GM20431 (cell line): ENCODE data around the gene DYNLL2.
"Not testable (repeated sequence)": the region's sequence is repeated elsewhere in the genome, so short reads cannot be mapped to it uniquely, and the experiment has no call there.

Experiments
- in situ Hi-C: fragments of 300-500 bp; cut with MseI, MboI; formaldehyde crosslinking; loops from one replicate; pipeline ENCODE4 v1.15.0; 2020; ENCODE audit warnings: low sequenced_read_pairs; ENCODE audit not compliant: unreplicated experiment

DYNLL2 gene

DNA sequence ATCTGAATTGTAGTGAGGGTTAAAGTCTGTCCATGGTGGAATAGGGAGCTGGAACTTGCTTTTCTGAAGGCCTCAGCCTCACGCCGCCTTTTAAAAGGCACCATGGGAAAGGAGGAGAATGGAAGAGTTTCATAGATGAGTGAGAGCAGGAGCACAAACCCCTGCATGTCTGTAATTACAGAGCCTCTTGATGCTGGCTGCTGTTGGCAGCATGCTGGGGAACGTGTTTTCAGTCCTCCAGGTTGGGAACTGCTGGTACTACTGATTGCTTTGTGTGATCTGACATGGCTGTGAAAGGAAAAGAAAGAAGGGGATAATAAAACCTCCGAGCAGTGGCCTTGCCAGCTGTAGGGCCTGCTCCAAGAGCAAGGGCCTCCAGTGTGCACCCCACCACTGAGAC lies 16.8 kb upstream of the DYNLL2 start:
- in situ Hi-C loops, result no loop called here

DNA sequence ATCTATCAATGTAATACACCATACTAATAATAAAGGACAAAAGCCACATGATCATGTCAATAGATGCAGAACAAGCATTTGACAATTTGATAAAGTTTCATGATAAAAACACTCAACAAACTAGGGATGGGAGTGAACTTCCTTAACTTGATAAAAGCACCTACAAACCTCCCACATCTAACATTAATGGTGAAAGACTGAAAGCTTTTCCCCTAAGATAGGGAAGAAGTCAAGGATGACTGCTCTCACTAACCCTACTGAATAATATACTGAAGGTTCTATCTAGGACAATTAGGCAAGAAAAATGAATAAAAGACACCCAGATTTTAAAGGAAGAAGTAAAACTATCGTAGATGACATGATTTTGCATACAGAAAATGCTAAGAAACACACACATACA lies 10.4 kb upstream of the DYNLL2 start:
- in situ Hi-C loops, result no loop called here

DNA sequence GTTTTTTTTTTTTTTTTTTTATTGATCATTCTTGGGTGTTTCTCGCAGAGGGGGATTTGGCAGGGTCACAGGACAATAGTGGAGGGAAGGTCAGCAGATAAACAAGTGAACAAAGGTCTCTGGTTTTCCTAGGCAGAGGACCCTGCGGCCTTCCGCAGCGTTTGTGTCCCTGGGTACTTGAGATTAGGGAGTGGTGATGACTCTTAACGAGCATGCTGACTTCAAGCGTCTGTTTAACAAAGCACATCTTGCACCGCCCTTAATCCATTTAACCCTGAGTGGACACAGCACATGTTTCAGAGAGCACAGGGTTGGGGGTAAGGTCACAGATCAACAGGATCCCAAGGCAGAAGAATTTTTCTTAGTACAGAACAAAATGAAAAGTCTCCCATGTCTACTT lies 10.0 kb upstream of the DYNLL2 start:
- in situ Hi-C loops, result not testable (repeated sequence)

DNA sequence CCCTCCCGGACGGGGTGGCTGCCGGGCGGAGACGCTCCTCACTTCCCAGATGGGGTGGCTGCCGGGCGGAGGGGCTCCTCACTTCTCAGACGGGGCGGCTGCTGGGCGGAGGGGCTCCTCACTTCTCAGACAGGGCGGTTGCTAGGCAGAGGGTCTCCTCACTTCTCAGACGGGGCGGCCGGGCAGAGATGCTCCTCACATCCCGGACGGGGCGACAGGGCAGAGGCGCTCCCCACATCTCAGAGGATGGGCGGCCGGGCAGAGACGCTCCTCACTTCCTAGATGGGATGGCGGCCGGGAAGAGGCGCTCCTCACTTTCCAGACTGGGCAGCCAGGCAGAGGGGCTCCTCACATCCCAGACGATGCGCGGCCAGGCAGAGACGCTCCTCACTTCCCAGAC lies 8.8 kb upstream of the DYNLL2 start:
- in situ Hi-C loops, result not testable (repeated sequence)

DNA sequence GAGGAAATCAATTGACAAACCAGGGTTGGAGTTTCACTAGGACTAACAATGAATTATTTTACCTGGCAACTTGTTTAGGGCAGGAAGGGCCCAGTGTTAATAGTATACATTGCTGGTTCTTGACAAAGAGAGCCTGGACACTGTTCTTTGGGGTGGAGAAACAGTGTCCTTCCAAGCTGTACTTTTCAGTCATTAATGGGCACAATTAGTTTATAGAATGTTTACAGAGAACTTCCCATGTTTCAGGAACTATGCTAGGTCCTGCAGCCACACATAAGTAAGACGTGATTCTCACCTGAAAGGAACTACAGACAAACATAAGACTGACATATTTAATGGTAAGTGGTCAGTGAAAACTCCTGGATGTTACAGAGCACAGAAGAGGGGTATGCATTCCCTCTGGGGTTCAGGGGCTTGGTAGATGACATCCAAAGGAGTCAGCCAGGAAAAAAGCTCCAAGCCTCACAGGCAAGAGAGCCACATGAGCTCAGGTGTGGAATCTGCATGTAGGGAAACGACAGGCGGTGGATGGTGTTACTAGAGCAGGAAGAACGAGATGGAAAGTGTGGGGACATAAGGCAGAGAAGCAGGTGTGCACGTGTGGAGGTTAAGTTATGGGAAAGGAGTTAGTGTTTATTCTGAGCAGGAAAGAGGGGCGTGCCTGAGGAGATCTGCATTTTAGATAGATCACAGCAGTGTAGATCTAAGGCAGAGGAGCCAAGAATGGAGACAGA lies 3.8 kb upstream of the DYNLL2 start:
- in situ Hi-C loops, result no loop called here

DNA sequence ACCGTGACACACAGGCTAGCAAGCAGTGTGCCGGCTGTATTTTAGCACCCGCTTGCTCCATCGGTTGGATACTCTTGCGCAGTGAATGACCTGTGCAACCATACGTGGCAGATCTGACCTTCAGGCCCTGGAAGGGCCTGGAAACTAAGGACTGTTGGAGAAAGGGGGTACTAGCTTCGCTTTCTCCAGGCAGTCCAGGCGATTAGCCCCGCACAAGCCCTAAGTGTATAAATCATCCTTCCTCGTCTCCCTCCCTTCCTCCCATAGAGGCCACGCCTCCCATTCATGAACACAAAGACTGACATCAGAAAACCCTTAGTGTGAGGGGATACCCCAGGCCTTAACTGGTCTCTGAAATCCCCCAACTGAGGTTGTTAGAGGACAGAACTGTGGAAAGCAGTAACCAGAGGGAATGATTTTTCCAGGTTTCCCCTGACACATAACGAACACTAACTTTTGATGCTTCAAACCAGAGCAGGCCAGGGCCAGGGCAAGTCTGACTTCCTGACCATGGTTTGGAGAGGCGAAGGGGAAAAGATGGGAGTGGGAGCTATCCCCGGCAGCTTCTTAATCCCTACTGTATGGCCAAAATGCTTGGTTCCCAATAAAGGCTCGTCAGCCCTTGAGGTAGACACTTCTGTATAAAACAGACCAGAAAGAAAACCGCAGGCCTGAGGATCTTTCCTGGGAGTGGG lies 1.4 kb upstream of the DYNLL2 start:
- in situ Hi-C loops, result no loop called here

DNA sequence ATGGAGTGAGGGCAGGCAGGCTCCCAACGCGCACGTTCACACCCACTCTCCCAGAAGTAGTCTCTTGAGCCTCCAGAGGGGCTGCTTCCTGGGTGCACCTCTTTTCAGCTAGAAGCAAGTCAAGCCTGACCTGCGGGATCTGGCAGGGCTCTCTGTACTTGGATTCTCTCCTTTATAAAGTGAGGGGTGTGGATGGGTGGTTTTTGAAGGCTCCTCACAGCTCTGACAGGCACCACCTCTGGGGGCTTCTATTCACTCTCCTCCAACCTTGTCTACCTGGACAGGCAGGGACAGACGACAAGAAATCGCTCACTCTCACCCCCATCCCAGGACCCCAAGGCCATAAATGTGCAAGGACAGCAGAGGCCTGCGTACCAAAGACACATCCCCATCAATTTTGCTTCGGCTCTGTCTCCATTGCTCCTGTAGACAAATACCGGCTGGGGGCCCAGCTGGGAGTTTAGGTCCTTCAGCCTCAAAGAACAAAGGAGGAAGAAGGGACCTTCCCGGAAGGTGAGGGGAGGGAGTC lies 814 bp upstream of the DYNLL2 start:
- in situ Hi-C loops, result no loop called here

DNA sequence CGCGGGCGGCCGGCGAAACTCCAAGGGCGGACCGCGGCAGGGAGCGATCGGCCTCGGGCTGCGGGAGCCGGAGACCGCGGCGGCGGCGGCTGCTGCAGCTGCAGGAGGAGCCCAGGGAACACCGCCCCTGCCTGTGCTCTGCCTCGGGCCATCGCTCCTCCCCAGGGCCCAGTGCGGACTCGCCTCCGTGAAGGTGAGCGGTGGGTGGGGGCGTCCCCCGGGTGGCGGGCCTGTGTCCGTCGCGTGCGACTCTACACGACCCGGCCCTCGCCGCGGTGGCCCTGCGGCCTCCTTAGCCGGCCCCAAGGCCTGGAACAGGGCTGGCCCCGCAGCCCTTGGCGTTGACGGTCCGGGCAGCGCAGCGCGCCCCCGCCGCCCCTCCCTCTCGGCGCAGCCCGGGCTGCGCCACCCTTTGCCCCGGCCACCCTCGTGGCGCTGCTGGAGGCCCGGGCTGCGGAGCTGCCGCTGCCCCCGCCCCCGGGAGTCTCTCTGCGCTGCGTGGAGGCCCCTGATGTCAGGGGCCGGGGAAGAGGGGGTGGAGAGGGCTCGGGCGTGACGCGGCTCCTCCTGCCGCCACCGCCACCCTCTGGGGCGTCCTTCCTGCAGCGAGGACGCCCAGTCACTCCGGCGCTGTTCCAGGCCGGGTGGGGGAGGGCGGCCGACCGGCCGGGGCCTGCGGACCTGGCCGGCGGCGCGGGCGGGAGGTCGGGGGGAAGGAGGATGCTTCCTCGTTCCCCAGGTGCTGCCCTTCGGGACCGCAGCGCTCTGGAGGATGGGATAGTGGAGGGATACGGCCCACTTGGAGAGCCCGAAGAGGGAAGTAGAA lies 485 bp downstream of the DYNLL2 start:
- in situ Hi-C loops, result no loop called here

DNA sequence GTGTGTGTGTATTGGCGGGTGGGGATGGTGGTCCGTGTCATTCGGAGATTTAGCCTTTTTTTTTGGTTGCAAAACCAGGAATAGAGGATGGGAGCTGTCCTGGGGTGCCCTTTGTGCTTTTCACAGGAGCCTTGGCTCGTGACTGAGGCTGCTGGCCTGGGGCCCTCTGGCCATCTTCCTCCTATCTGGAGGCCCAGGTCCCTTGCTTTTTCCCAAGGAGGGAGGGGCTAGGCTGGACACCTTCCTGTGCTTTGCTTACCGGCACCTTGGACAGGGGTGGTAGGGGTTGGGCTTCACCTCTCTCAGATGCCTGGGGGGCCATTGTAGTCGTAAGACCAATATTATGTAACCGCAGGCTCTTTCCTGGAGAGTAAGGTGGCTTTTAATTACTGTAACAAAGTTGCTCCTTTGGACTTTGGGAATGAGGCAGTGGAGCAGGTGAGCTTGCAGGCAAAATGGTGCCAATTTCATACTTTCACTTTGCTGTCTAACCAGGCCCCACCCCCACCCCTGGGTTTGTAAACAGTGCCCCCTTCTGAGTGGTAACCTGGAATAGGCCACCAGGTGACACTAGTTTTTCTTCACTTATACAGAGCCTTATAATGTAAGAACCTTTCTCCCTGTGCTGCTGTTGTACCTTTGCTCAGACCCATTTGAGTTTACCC lies 1.2 kb downstream of the DYNLL2 start:
- in situ Hi-C loops, result no loop called here

DNA sequence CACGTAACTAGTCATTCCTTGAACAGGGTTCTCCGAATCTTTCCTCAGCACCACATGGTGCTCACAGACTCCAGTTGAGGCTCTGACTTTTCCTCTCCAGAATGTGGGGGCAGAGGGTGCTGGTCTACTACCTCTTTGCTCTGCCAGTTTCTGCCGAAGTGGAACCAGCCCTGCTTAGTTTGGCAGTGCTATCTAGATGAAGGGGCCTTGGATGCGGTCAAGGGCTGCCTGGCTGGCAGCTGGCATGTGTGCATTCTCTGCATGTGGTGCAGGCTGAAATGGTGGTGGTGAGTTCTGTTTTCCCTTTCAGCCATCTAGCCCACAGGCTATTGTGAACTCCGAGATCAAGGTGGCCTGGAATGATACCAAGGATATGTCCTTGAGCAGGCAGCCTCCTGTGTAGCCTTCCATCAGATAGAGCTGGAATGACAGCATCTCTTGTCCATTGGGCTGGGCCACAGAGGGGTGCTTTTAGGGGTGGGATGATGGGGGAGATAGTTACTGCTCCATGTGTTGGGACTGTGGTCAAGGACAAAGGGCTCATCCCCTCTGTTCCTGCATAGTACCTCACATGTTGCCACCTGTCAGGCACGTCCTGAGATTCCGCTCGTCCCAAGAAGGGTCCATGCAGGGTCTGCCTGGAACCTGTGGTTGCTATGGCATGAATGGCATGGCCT lies 2.0 kb downstream of the DYNLL2 start:
- in situ Hi-C loops, result no loop called here

DNA sequence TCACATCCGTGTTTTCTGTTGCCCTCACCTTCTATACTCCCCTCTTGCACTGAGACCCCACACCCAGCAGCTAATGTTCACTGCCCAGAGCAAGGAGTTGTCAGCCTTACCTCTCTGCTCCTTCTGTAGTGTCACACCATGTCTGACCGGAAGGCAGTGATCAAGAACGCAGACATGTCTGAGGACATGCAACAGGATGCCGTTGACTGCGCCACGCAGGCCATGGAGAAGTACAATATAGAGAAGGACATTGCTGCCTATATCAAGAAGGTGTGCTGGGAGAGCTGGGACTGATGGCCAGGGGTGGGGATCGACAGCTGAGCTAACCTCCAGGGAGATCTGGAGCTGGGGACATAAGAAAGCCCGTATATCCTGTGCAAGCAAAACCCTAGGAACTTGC lies 3.7 kb downstream of the DYNLL2 start:
- in situ Hi-C loops, result no loop called here

DNA sequence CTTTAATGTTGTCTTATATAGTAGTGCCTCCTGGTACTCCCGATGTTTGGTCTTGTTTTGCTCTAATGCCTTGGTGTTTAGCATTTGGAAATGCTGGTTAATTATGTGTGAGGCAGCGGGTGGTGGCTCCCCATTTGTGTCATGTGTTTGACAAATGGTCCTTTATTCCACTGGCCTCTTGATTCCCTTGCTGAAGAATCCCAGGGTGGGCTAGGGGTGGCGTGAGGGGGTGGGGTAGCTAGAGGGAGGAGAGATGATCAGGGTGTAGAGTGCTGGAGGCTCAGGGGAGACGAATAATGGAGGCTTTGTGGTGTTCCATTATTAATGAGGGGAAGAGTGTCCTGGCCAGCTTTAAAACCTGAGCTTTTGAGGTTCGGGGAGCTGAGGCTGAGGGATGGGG lies 5.4 kb downstream of the DYNLL2 start:
- in situ Hi-C loops, result no loop called here

DNA sequence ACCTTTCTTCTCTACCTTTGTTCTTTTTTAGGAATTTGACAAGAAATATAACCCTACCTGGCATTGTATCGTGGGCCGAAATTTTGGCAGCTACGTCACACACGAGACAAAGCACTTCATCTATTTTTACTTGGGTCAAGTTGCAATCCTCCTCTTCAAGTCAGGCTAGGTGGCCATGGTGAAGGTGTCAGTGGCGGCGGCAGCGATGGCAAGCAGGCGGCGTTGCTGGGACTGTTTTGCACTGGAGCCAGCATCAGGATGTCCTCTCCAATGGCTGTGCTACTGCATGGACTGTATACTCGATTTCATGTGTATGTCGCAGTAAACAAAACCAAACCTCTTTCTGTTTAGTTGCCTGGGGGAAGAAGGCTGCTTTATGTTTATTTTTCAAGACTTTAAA lies 5.9 kb downstream of the DYNLL2 start:
- in situ Hi-C loops, result no loop called here

DNA sequence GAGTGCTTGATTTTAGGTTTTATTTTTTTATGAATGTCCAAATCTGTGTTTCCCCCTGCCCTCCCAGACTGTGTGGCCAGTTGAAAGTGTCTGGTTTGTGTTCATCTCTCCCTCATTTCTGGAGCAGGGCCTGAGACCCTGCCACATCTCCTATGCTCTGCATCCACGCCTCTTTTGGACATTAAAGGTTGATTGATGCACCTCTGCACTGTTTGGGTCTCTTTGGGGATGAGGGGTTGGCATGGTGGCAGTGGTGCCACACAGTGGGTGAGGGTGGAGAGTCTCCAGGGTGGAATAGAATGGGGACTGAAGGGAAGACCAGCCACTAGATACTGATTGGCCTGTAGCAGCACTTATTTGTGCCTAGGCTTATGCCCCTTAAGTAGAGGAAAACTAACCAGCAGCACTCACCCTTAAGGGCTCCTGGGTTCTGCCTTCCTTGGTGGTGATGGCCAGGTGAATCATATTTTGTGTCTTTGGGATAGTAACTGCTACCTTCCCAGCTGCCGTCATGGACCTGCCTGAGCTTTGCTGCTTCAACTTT lies 7.9 kb downstream of the DYNLL2 start:
- in situ Hi-C loops, result no loop called here

DNA sequence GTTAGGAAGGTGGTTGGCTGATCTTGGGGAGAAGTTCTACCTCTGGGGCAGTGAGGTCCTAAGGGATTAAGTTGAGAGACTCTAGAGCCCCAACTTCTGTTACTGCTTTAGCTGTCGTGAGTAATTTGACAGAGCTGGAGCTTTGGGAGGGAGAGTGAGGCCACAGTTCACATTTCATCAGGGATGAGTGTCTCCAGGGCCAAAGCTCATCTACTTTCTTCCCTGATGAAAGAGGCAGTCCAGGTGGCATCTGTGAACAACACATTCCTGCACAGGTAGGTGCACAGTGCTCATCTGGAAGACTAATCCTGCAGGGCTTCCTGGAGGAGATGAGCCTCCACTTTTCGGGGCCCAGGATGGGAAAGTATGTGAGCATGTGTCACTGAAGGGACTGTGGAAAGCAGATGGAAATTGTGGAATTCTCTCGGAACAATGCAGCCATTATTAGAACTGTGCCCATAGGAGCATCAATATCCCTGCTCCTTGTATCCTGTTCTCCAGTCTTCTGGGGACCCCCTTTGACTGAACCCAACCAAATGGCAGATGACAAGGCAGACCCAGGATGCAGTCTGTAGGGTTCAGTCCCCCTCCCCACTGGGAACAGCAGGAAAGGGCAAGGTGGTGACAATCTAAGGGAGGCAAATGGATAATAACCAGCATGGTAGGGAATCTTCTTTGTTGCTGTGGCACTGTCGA lies 9.0 kb downstream of the DYNLL2 start:
- in situ Hi-C loops, result no loop called here

DNA sequence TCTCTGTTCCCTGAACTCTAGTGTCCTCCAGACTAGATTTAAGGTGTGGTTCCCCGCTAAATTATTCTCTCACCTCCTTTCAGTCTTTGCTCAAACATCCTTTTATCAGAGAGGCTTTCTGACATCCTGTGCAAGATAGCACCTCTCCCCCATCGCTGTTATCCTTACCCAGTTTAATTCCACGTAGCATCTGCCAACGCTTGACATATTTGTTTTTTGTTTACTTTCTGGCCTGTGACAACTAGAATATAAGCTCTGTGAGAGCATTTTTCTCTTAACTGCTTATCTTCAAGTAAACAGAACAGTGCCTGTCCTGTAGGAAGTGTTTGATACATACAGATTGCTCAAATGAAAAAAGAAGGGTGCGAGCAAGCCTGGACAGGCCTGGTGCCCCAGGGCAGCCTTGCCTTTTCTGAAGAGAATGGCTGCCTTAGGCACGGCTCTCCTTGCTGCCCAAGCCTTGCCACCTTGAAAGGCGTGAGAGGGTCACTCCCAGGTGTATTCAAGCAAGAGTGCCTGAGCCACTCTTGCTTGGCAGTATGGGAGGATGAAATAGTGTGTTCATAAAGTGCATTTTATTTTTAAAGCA lies 9.7 kb downstream of the DYNLL2 start:
- in situ Hi-C loops, result no loop called here

DNA sequence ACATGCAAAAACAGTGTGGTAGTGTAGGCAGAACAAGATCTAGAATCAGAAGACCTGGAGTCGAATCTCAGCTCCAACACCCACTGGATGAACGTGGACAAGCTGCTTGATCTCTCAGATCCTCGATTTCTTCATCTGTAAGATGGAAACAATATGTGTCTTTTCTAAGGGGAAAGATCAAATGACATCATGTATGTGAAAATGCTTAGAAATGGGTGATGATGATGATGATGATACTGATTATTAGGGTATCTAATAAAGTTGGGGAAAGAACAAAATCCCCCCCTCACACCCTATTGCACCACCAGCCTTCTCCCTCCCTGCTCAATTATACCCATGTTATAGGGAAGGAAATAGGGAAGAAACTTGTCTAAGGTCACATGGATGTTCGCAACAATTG lies 10.9 kb downstream of the DYNLL2 start:
- in situ Hi-C loops, result no loop called here

DNA sequence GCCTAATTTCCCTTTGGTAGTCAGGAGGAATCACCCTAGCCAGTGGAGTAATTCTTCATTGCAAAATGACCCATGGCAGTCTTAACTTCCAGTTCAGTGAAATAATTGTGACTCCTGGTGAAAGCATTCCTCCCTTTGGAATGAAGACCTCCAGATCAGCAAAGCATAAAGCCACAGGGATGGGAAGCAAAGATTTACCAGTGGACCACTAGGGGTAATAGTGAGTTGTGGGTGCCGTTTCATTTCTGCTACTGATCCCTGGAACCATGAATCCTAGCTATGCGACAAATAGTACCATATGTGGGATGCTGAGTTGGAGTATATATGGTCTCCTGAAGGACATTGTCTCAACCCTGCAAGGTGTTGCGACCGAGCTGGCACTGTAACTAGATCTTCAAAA lies 13.7 kb downstream of the DYNLL2 start:
- in situ Hi-C loops, result no loop called here
